Measurements from ENCODE around the gene KCTD10. TPM values are rescaled to one million over a fixed set of nuclear protein-coding genes. Genes with fewer than 3 reads are reported as not detected.

KCTD10 gene
- total and polyA plus RNA-seq, 9 of the 15 experiments (the other 6 are each of a cell fraction or from before 2014, with no cell fraction given) = 1.9 to 37.5 (median 15.7) TPM

DNA sequence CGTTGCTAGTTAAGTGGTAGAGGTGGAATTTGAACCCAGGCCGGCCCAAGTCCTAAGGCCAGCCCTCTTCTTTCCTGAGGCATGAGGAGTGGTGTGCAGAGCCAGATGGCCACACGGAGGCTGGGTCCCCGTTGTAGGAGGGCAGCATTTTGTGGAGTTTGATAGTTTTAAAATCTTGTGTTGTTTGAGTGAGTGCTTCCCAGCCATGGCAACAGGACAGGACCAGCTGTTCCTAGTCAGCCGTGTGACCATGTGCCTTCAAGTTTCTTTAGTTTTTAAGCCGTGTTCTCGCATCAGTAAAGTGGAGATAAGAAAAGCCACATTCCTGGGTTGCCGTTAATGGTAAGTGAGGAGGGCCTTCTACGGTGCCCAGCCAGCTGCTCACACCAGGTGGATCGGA lies 44.7 kb upstream of the KCTD10 start:
- no peaks in the 10 kb centered on the region for H3K4me1 ChIP-seq (replicated peaks in 1 of 2; ENCODE audit: control insufficient read depth in 2 of 2, insufficient read depth in 2 of 2, low read length in 2 of 2)
- no peaks in the 10 kb centered on the region for H4K20me1 ChIP-seq (replicated peaks; ENCODE audit: control insufficient read depth, insufficient read depth, low read length)
- BruUV-seq (replicated peaks) = no TSS peak
- no peak for DNase-seq (ENCODE audit: extremely low read depth in 1 of 4, low spot score in 3 of 4)
- H3K4me2 ChIP-seq (ENCODE audit: insufficient read depth, low read length) = no peak overlapping the region
- H3K27me3 ChIP-seq (ENCODE audit: control insufficient read depth in 2 of 2, insufficient read depth in 2 of 2, low read length in 2 of 2) = no peaks in the 10 kb centered on the region
- in situ Hi-C loops (cut with MboI) = no loop called here
- H3K9ac ChIP-seq (ENCODE audit: insufficient read depth in 1 of 2, low read depth in 2 of 2, low read length in 2 of 2) = no peak overlapping the region
- no peak overlapping the region for H3K4me3 ChIP-seq
- no peaks in the 10 kb centered on the region for H3K9me3 ChIP-seq (replicated peaks; ENCODE audit: control insufficient read depth, insufficient read depth, low read depth, low read length)
- CTCF ChIA-PET (ENCODE audit: low intra/inter-chr PET ratio) = no interaction called here
- no peak for FAIRE-seq
- H3K27ac ChIP-seq (ENCODE audit: extremely low read depth, low read depth, low read length) = no peak overlapping the region
- H3K36me3 ChIP-seq (ENCODE audit: control insufficient read depth, insufficient read depth, low read length) = peaks cover 50% of the 10 kb centered on the region
- WGBS (ENCODE audit: insufficient coverage, low coverage, missing lambda C conversion rate) = 67% methylated on average over 10 of the region's 10 CpGs
- intact Hi-C loops (cut with micrococcal nuclease) = no loop called here
- H2AFZ ChIP-seq (ENCODE audit: low read depth, low read length) = no peak overlapping the region
- POLR2A ChIA-PET = interaction anchor here (0.8 to 1.9 kb wide), 2 partner anchors 11 to 68 kb away, joined by 3 to 4 read pairs; no protein-coding TSS in a partner anchor
- no peak for ATAC-seq
- peaks cover 2% of the 10 kb centered on the region for H3K9me1 ChIP-seq (ENCODE audit: control insufficient read depth, insufficient read depth, low read length)
- no peaks in the 10 kb centered on the region for H3K79me2 ChIP-seq (ENCODE audit: control insufficient read depth, insufficient read depth, low read length)
- TF ChIP-seq, protein P1, sequence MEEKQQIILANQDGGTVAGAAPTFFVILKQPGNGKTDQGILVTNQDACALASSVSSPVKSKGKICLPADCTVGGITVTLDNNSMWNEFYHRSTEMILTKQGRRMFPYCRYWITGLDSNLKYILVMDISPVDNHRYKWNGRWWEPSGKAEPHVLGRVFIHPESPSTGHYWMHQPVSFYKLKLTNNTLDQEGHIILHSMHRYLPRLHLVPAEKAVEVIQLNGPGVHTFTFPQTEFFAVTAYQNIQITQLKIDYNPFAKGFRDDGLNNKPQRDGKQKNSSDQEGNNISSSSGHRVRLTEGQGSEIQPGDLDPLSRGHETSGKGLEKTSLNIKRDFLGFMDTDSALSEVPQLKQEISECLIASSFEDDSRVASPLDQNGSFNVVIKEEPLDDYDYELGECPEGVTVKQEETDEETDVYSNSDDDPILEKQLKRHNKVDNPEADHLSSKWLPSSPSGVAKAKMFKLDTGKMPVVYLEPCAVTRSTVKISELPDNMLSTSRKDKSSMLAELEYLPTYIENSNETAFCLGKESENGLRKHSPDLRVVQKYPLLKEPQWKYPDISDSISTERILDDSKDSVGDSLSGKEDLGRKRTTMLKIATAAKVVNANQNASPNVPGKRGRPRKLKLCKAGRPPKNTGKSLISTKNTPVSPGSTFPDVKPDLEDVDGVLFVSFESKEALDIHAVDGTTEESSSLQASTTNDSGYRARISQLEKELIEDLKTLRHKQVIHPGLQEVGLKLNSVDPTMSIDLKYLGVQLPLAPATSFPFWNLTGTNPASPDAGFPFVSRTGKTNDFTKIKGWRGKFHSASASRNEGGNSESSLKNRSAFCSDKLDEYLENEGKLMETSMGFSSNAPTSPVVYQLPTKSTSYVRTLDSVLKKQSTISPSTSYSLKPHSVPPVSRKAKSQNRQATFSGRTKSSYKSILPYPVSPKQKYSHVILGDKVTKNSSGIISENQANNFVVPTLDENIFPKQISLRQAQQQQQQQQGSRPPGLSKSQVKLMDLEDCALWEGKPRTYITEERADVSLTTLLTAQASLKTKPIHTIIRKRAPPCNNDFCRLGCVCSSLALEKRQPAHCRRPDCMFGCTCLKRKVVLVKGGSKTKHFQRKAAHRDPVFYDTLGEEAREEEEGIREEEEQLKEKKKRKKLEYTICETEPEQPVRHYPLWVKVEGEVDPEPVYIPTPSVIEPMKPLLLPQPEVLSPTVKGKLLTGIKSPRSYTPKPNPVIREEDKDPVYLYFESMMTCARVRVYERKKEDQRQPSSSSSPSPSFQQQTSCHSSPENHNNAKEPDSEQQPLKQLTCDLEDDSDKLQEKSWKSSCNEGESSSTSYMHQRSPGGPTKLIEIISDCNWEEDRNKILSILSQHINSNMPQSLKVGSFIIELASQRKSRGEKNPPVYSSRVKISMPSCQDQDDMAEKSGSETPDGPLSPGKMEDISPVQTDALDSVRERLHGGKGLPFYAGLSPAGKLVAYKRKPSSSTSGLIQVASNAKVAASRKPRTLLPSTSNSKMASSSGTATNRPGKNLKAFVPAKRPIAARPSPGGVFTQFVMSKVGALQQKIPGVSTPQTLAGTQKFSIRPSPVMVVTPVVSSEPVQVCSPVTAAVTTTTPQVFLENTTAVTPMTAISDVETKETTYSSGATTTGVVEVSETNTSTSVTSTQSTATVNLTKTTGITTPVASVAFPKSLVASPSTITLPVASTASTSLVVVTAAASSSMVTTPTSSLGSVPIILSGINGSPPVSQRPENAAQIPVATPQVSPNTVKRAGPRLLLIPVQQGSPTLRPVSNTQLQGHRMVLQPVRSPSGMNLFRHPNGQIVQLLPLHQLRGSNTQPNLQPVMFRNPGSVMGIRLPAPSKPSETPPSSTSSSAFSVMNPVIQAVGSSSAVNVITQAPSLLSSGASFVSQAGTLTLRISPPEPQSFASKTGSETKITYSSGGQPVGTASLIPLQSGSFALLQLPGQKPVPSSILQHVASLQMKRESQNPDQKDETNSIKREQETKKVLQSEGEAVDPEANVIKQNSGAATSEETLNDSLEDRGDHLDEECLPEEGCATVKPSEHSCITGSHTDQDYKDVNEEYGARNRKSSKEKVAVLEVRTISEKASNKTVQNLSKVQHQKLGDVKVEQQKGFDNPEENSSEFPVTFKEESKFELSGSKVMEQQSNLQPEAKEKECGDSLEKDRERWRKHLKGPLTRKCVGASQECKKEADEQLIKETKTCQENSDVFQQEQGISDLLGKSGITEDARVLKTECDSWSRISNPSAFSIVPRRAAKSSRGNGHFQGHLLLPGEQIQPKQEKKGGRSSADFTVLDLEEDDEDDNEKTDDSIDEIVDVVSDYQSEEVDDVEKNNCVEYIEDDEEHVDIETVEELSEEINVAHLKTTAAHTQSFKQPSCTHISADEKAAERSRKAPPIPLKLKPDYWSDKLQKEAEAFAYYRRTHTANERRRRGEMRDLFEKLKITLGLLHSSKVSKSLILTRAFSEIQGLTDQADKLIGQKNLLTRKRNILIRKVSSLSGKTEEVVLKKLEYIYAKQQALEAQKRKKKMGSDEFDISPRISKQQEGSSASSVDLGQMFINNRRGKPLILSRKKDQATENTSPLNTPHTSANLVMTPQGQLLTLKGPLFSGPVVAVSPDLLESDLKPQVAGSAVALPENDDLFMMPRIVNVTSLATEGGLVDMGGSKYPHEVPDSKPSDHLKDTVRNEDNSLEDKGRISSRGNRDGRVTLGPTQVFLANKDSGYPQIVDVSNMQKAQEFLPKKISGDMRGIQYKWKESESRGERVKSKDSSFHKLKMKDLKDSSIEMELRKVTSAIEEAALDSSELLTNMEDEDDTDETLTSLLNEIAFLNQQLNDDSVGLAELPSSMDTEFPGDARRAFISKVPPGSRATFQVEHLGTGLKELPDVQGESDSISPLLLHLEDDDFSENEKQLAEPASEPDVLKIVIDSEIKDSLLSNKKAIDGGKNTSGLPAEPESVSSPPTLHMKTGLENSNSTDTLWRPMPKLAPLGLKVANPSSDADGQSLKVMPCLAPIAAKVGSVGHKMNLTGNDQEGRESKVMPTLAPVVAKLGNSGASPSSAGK (IDR thresholded peaks at IDR 0.05) = no peak
- TF ChIP-seq MBD2 (IDR thresholded peaks at IDR 0.05; ENCODE audit: borderline replicate concordance, low read depth) (no peak), CBFA2T3 (IDR thresholded peaks at IDR 0.05) (no peak), DIDO1 (tag; IDR thresholded peaks at IDR 0.05; ENCODE audit: low read depth) (no peak), HDAC1 (IDR thresholded peaks at IDR 0.05) (no peak), ZNF324 (CRISPR knock-in tag; IDR thresholded peaks at IDR 0.05) (no peak), ZNF24 (IDR thresholded peaks at IDR 0.05) (no peak), MYBL2 (IDR thresholded peaks at IDR 0.05; ENCODE audit: low read depth) (no peak), MYBL2 (CRISPR knock-in tag; IDR thresholded peaks at IDR 0.05; ENCODE audit: borderline replicate concordance) (no peak), TRIM24 (IDR thresholded peaks at IDR 0.05) (no peak), HNRNPL (IDR thresholded peaks at IDR 0.05; ENCODE audit: low read depth, low read length) (no peak), ARID3B (CRISPR knock-in tag; IDR thresholded peaks at IDR 0.05; ENCODE audit: borderline replicate concordance) (no peak), HDGF (IDR thresholded peaks at IDR 0.05) (no peak)
